Skeletal muscle satellite cell (primary cell): ENCODE results near the gene ARAP1.
A peak's percentile ranks its signal among the peaks of the same experiment; 100 is the strongest.

ENCODE experiments used
- H3K27me3 ChIP-seq: 2 replicates; pipeline ENCODE4 v1.7.0; 2013; ENCODE audit warnings: low read length; ENCODE audit not compliant: control insufficient read depth, insufficient read depth
- H3K36me3 ChIP-seq: 2 replicates; pipeline ENCODE4 v1.7.0; 2013; ENCODE audit warnings: mild to moderate bottlenecking, control low read depth, low read length; ENCODE audit not compliant: insufficient read depth
- H3K4me1 ChIP-seq: 2 replicates; pipeline ENCODE4 v1.7.0; 2013; ENCODE audit warnings: low read length; ENCODE audit not compliant: control insufficient read depth, insufficient read depth
- H3K4me2 ChIP-seq: 2 replicates; pipeline ENCODE4 v1.7.0; 2013; ENCODE audit warnings: mild to moderate bottlenecking, low read length
- H3K4me3 ChIP-seq: 2 replicates; pipeline ENCODE4 v1.7.0; 2013; ENCODE audit warnings: low read length
- H3K9ac ChIP-seq: 2 replicates; pipeline ENCODE4 v1.7.0; 2013; ENCODE audit warnings: mild to moderate bottlenecking, low read depth, low read length, moderate library complexity
- H3K9me3 ChIP-seq: replicated peaks from 2 replicates; pipeline ENCODE4 v1.7.0; 2013; ENCODE audit warnings: mild to moderate bottlenecking, control low read depth, low read length

ARAP1 gene

GRCh38 chr11:72786305-72787215 lies 34.4 kb upstream of the ARAP1 start:
- H3K4me1 ChIP-seq: peaks cover 11% of the 10 kb centered on the region
- no peak overlapping the region for H3K4me2 ChIP-seq
- H3K9ac ChIP-seq: no peak overlapping the region
- H3K36me3 ChIP-seq: no peaks in the 10 kb centered on the region
- no peak overlapping the region for H3K4me3 ChIP-seq
- peaks cover 4% of the 10 kb centered on the region for H3K27me3 ChIP-seq
- no peaks in the 10 kb centered on the region for H3K9me3 ChIP-seq

DNA sequence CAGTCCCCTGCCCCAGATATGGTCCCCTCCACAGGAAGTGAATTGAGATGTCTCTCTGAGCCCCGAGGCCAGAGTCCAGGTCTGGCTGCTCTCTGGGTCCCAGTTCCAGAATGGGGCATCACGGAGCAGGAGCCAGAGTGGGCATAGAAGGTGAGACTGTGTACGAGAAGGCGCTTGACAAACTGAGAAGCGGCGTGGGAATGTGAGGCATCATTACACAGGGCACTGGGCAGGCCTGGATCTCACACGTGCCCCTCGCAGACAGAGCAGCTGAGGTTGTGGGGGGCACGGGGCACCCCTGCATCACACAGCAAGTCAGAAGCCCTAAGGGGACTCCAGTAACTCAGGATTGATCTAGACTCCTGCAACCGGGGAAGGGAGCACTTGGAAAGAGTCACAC lies 32.5 kb upstream of the ARAP1 start:
- no peaks in the 10 kb centered on the region for H3K36me3 ChIP-seq
- H3K4me3 ChIP-seq: no peak overlapping the region
- no peak overlapping the region for H3K4me2 ChIP-seq
- H3K9ac ChIP-seq: no peak overlapping the region
- H3K9me3 ChIP-seq: no peaks in the 10 kb centered on the region
- peaks cover 6% of the 10 kb centered on the region for H3K4me1 ChIP-seq
- H3K27me3 ChIP-seq: peaks cover 14% of the 10 kb centered on the region

DNA sequence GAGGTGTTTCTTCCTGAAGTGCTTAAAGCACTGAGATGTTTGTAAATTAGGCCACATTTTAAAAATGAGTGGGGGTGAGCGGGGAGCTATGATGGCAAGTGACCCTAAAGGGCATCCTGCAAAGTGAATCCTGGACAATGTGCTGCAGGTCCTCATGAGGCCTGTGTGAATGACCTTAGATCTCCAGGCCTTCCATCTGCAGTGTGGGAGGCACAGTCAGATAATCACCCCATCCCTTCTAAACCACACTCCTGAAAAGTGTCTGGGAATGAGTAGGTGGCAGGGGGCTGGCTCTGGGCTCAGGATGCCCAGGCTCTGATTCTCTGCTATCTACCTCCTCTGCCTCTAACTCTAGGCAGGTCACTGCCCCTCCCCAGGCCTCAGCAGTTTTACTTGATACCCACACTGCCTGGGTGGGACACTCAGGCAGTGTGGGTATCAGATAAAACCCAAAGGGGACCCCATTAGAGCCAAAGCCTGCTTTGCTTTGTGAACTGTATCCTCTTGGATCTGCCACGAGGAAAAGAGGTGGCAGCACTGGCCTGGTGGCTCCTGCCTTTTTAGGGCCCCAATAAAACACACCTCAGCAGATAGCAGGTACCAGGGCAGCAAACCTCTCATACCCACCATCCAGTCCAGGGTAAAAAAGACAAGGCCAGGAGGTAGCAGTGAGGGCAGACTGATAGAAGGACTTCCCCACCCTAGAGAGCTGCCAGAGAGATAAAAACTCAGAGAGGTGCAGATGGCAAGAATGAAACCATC lies 31.1 kb upstream of the ARAP1 start:
- Histone ChIP-seq H3K36me3 (no peaks in the 10 kb centered on the region), H3K4me3 (no peak overlapping the region)

GRCh38 chr11:72782081-72782920 lies 30.1 kb upstream of the ARAP1 start:
- no peaks in the 10 kb centered on the region for H3K9me3 ChIP-seq
- H3K4me2 ChIP-seq: peak overlapping the region; percentile 53
- H3K4me1 ChIP-seq: no peaks in the 10 kb centered on the region
- peak overlapping the region; percentile 58 for H3K4me3 ChIP-seq
- no peaks in the 10 kb centered on the region for H3K36me3 ChIP-seq
- no peak overlapping the region for H3K9ac ChIP-seq
- peaks cover 14% of the 10 kb centered on the region for H3K27me3 ChIP-seq

More for the DNA sequence above, 31.1 kb upstream of the ARAP1 start:
- H3K27me3 ChIP-seq: peaks cover 14% of the 10 kb centered on the region
- H3K4me2 ChIP-seq: no peak overlapping the region
- H3K9me3 ChIP-seq: no peaks in the 10 kb centered on the region
- no peaks in the 10 kb centered on the region for H3K4me1 ChIP-seq
- H3K9ac ChIP-seq: no peak overlapping the region

GRCh38 chr11:72781313-72782080 lies 29.3 kb upstream of the ARAP1 start:
- no peak overlapping the region for H3K9ac ChIP-seq
- no peaks in the 10 kb centered on the region for H3K9me3 ChIP-seq
- peaks cover 14% of the 10 kb centered on the region for H3K27me3 ChIP-seq
- peak overlapping the region; percentile 70 for H3K4me2 ChIP-seq
- H3K36me3 ChIP-seq: no peaks in the 10 kb centered on the region
- peak overlapping the region; percentile 58 for H3K4me3 ChIP-seq
- no peaks in the 10 kb centered on the region for H3K4me1 ChIP-seq

DNA sequence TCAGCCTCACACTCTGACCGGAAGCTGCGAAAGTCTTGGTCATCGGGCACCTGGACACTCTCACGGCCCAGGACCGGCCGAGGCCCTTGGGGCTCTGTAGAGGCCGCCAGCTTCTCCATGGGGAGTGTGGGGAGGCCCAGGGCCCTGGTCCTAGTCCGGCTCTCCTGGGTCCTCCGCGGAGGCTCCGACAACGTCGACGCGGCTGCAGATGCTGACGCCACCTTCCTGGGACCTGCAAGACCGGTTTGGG lies 28.8 kb upstream of the ARAP1 start:
- Histone ChIP-seq H3K4me2 (peak overlapping the region; percentile 70), H3K4me1 (no peaks in the 10 kb centered on the region), H3K27me3 (peaks cover 14% of the 10 kb centered on the region), H3K36me3 (no peaks in the 10 kb centered on the region), H3K9me3 (no peaks in the 10 kb centered on the region), H3K4me3 (peak overlapping the region; percentile 58), H3K9ac (no peak overlapping the region)

DNA sequence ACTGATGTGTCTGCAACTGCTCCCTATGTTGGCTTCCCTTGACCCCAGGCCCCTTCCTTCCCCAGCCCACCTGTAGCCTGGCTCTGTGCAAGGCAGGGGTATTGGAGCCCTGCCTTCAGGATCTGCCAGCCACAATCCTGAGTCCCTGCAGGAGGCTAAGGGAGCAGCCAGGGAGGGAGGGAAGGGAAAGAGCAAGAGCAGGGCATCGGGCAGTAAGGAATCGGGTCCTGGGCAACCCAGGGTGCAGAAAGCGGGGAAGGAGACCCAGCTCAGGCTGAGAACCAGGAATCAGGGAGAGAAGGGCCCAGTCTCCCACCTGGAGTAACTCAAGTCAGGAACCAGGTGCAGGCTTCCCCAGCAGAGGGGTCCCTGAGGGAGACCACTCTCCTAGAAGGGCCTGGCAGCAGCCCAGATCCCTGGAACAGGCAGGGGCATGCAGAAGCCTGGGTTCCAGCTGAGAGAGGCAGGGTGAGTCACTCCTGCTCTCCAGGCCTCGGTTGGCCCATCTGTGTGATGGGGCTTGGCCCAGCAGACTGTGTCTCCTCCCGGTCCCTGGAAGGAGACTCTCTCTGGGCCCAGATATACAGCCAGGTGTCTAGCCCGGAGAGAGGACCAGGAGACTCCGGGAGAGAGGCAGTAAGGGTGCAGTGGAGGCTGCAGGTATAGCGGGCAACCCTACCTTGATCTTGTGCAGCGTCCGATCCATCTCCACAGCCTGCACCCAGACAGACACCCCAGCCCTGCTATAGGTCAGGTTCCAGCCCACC lies 28.3 kb upstream of the ARAP1 start:
- Histone ChIP-seq H3K4me1 (no peaks in the 10 kb centered on the region), H3K27me3 (peaks cover 14% of the 10 kb centered on the region), H3K4me2 (peak overlapping the region; percentile 70), H3K4me3 (no peak overlapping the region), H3K36me3 (no peaks in the 10 kb centered on the region), H3K9me3 (no peaks in the 10 kb centered on the region), H3K9ac (no peak overlapping the region)

GRCh38 chr11:72779495-72780128 lies 27.4 kb upstream of the ARAP1 start:
- no peaks in the 10 kb centered on the region for H3K36me3 ChIP-seq
- no peak overlapping the region for H3K4me3 ChIP-seq
- no peak overlapping the region for H3K9ac ChIP-seq
- H3K27me3 ChIP-seq: peaks cover 14% of the 10 kb centered on the region
- no peak overlapping the region for H3K4me2 ChIP-seq
- no peaks in the 10 kb centered on the region for H3K4me1 ChIP-seq
- no peaks in the 10 kb centered on the region for H3K9me3 ChIP-seq

GRCh38 chr11:72778535-72779494 lies 26.6 kb upstream of the ARAP1 start:
- peaks cover 14% of the 10 kb centered on the region for H3K27me3 ChIP-seq
- H3K4me1 ChIP-seq: no peaks in the 10 kb centered on the region
- H3K36me3 ChIP-seq: no peaks in the 10 kb centered on the region
- H3K4me3 ChIP-seq: no peak overlapping the region
- no peak overlapping the region for H3K4me2 ChIP-seq
- no peaks in the 10 kb centered on the region for H3K9me3 ChIP-seq
- no peak overlapping the region for H3K9ac ChIP-seq
